GM18520 (cell line): Measurements from ENCODE around the gene RHOG.
A peak's percentile ranks its signal among the peaks of the same experiment; 100 is the strongest.
"Not testable (repeated sequence)": the region's sequence is repeated elsewhere in the genome, so short reads cannot be mapped to it uniquely, and the experiment has no call there.

Experiments used
- ATAC-seq: cut with Tn5 transposase; IDR thresholded peaks from one replicate; pipeline ENCODE4 v1.9.1; 2021; ENCODE audit not compliant: unreplicated experiment

RHOG gene

GRCh38 chr11:3834664-3835461 lies 5.9 kb downstream of the RHOG start:
- no peak for ATAC-seq

GRCh38 chr11:3834349-3834663 lies 6.5 kb downstream of the RHOG start:
- ATAC-seq, result no peak

GRCh38 chr11:3833449-3833848 lies 7.3 kb downstream of the RHOG start:
- ATAC-seq, result no peak

GRCh38 chr11:3832816-3833215 lies 7.9 kb downstream of the RHOG start:
- ATAC-seq, result no peak

GRCh38 chr11:3831378-3832239 lies 9.2 kb downstream of the RHOG start:
- ATAC-seq, result no peak

GRCh38 chr11:3830730-3831129 lies 10.0 kb downstream of the RHOG start:
- no peak for ATAC-seq

- no peak for ATAC-seq
These were observed 10.7 kb downstream of the RHOG start for GRCh38 chr11:3830088-3830487.

GRCh38 chr11:3827434-3828186 lies 13.1 kb downstream of the RHOG start:
- ATAC-seq, result no peak

GRCh38 chr11:3826721-3827120 lies 14.0 kb downstream of the RHOG start:
- no peak for ATAC-seq

GRCh38 chr11:3825473-3826154 lies 15.1 kb downstream of the RHOG start:
- no peak for ATAC-seq

GRCh38 chr11:3824714-3825472 lies 15.9 kb downstream of the RHOG start:
- ATAC-seq, result peak; percentile 71

GRCh38 chr11:3823762-3824506 lies 16.8 kb downstream of the RHOG start:
- no peak for ATAC-seq

- no peak for ATAC-seq
These were observed 17.5 kb downstream of the RHOG start for GRCh38 chr11:3823303-3823702.

- ATAC-seq, result no peak
These were observed 18.4 kb downstream of the RHOG start for GRCh38 chr11:3822312-3822711.

- ATAC-seq, result no peak
These were observed 19.8 kb downstream of the RHOG start for GRCh38 chr11:3820971-3821370.

GRCh38 chr11:3817181-3817800 lies 23.5 kb downstream of the RHOG start:
- no peak for ATAC-seq

- ATAC-seq, result no peak
These were observed 24.1 kb downstream of the RHOG start for GRCh38 chr11:3816673-3817072.

GRCh38 chr11:3815845-3816244 lies 24.9 kb downstream of the RHOG start:
- ATAC-seq, result no peak

GRCh38 chr11:3814832-3815231 lies 25.9 kb downstream of the RHOG start:
- ATAC-seq, result not testable (repeated sequence)
